ENCODE data around the gene ZNF526.

DNA sequence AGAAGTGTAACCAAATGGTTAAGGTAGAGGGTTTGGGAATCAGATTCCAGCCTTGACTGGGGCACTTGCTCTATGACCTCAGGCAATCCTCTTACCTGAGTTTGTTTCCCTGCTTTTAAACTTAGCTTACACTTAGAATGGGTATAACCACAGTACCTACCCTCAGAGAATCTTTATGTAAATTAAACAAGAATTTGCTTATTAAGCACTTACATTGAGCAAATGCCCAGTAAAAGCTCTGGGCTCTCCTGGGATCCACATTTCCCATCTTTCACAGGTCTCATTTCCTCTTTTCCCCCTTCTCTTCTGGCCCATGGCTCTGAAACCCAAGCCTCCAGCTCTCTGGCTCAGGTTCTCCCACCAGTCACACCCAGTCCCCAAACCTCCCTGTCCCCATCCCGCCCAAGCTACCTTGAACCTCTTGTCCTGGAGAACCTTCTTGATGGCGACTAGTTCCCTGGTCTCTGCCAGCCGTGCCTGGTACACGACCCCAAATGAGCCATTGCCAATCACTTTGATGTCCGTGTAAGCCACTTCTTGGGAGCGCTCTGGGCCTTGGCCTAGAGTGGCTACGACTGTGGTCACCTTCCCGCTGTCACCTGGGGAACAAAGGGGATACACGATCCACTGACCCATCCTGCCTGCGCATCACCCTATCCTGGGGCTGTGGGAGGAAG is 19.6 kb downstream of the ZNF526 start:
- TF ChIP-seq, protein P1, sequence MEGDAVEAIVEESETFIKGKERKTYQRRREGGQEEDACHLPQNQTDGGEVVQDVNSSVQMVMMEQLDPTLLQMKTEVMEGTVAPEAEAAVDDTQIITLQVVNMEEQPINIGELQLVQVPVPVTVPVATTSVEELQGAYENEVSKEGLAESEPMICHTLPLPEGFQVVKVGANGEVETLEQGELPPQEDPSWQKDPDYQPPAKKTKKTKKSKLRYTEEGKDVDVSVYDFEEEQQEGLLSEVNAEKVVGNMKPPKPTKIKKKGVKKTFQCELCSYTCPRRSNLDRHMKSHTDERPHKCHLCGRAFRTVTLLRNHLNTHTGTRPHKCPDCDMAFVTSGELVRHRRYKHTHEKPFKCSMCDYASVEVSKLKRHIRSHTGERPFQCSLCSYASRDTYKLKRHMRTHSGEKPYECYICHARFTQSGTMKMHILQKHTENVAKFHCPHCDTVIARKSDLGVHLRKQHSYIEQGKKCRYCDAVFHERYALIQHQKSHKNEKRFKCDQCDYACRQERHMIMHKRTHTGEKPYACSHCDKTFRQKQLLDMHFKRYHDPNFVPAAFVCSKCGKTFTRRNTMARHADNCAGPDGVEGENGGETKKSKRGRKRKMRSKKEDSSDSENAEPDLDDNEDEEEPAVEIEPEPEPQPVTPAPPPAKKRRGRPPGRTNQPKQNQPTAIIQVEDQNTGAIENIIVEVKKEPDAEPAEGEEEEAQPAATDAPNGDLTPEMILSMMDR (IDR thresholded peaks at IDR 0.05; ENCODE audit: poor library complexity, severe bottlenecking): no peak
- no peak for TF ChIP-seq EZH2 (IDR thresholded peaks at IDR 0.05; ENCODE audit: borderline replicate concordance, insufficient read depth, low read length, poor library complexity, severe bottlenecking)
- TF ChIP-seq RAD21 (conservative IDR thresholded peaks at IDR 0.05): no peak
- TF ChIP-seq SMC3 (conservative IDR thresholded peaks at IDR 0.05; ENCODE audit: poor library complexity): no peak
- TF ChIP-seq MXI1 (conservative IDR thresholded peaks at IDR 0.05; ENCODE audit: poor library complexity, severe bottlenecking): no peak
- TF ChIP-seq EP300 (conservative IDR thresholded peaks at IDR 0.05; ENCODE audit: poor library complexity, severe bottlenecking): no peak
- TF ChIP-seq, protein P2, sequence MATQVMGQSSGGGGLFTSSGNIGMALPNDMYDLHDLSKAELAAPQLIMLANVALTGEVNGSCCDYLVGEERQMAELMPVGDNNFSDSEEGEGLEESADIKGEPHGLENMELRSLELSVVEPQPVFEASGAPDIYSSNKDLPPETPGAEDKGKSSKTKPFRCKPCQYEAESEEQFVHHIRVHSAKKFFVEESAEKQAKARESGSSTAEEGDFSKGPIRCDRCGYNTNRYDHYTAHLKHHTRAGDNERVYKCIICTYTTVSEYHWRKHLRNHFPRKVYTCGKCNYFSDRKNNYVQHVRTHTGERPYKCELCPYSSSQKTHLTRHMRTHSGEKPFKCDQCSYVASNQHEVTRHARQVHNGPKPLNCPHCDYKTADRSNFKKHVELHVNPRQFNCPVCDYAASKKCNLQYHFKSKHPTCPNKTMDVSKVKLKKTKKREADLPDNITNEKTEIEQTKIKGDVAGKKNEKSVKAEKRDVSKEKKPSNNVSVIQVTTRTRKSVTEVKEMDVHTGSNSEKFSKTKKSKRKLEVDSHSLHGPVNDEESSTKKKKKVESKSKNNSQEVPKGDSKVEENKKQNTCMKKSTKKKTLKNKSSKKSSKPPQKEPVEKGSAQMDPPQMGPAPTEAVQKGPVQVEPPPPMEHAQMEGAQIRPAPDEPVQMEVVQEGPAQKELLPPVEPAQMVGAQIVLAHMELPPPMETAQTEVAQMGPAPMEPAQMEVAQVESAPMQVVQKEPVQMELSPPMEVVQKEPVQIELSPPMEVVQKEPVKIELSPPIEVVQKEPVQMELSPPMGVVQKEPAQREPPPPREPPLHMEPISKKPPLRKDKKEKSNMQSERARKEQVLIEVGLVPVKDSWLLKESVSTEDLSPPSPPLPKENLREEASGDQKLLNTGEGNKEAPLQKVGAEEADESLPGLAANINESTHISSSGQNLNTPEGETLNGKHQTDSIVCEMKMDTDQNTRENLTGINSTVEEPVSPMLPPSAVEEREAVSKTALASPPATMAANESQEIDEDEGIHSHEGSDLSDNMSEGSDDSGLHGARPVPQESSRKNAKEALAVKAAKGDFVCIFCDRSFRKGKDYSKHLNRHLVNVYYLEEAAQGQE (IDR thresholded peaks at IDR 0.05; ENCODE audit: borderline replicate concordance): no peak

All from neural cell (in vitro differentiated cells).